WI38 (cell line): ENCODE measurements around the gene THEMIS.
"Not testable (repeated sequence)": the region's sequence is repeated elsewhere in the genome, so short reads cannot be mapped to it uniquely, and the experiment has no call there.

Source experiments
- H3K4me3 ChIP-seq: 2 replicates; pipeline ENCODE4 v1.5.1; 2011; ENCODE audit warnings: low read depth, mild to moderate bottlenecking, control low read depth, low read length
- CTCF ChIP-seq: IDR thresholded peaks from 2 replicates; pipeline ENCODE4 v1.5.1; 2012; ENCODE audit warnings: low read depth, mild to moderate bottlenecking, control low read depth, low read length

THEMIS gene

GRCh38 chr6:127706216-127706615 lies 194.6 kb downstream of the THEMIS start:
- no peak for TF ChIP-seq CTCF

GRCh38 chr6:127695108-127695507 lies 205.8 kb downstream of the THEMIS start:
- no peak overlapping the region for H3K4me3 ChIP-seq
- no peak for TF ChIP-seq CTCF

More at GRCh38 chr6:127706216-127706615, 194.6 kb downstream of the THEMIS start:
- H3K4me3 ChIP-seq: no peak overlapping the region

GRCh38 chr6:127691146-127691545 lies 209.7 kb downstream of the THEMIS start:
- no peak overlapping the region for H3K4me3 ChIP-seq
- no peak for TF ChIP-seq CTCF

GRCh38 chr6:127690588-127690987 lies 210.3 kb downstream of the THEMIS start:
- H3K4me3 ChIP-seq: no peak overlapping the region
- no peak for TF ChIP-seq CTCF

- no peak overlapping the region for H3K4me3 ChIP-seq
These were observed 210.8 kb downstream of the THEMIS start for GRCh38 chr6:127690092-127690491.

GRCh38 chr6:127687490-127687889 lies 213.4 kb downstream of the THEMIS start:
- not testable (repeated sequence) for H3K4me3 ChIP-seq

More at GRCh38 chr6:127690092-127690491, 210.8 kb downstream of the THEMIS start:
- peak; percentile 33; the same call in 1 of the 2 replicates for TF ChIP-seq CTCF

GRCh38 chr6:127686084-127686483 lies 214.8 kb downstream of the THEMIS start:
- H3K4me3 ChIP-seq: no peak overlapping the region
- TF ChIP-seq CTCF: no peak

- TF ChIP-seq CTCF: no peak
- no peak overlapping the region for H3K4me3 ChIP-seq
These were observed 216.4 kb downstream of the THEMIS start for GRCh38 chr6:127684501-127684900.
